CD14-positive monocyte (primary cell): ENCODE results near the gene CSTB. TPM values are rescaled to one million over a fixed set of nuclear protein-coding genes. Genes with fewer than 3 reads are reported as not detected.
A peak's percentile ranks its signal among the peaks of the same experiment; 100 is the strongest.

Experiments
- DNase-seq, 3 donors: peaks; one replicate each; pipeline ENCODE4 v3.0.0-alpha.2; 2011 to 2022
- H2AFZ ChIP-seq: 2 replicates; pipeline ENCODE4 v1.6.0; 2012; ENCODE audit warnings: mild to moderate bottlenecking, low read depth, low read length, inconsistent platforms; ENCODE audit not compliant: insufficient read depth, poor library complexity, severe bottlenecking
- H3K27ac ChIP-seq, 2 donors: 1 replicate in 1 of 2; 2 replicates in 1 of 2; pipeline ENCODE4 v1.5.1; 2012 to 2013; ENCODE audit warnings: low read length in 2 of 2, control low read depth in 1 of 2, inconsistent platforms in 1 of 2, low read depth in 1 of 2, mild to moderate bottlenecking in 1 of 2
- H3K27me3 ChIP-seq, 2 donors: one replicate each; pipeline versions ENCODE4 v1.6.0 to v1.6.1; 2011 to 2013; ENCODE audit warnings: low read length in 2 of 2; ENCODE audit not compliant: control insufficient read depth in 2 of 2, insufficient read depth in 2 of 2
- H3K36me3 ChIP-seq, 2 donors: replicated peaks in 1 of 2; 1 replicate in 1 of 2; 2 replicates in 1 of 2; pipeline versions ENCODE4 v1.5.1 to v1.6.1; 2012 to 2013; ENCODE audit warnings: low read length in 2 of 2, control low read depth in 1 of 2, inconsistent platforms in 1 of 2, mild to moderate bottlenecking in 1 of 2; ENCODE audit not compliant: insufficient read depth in 2 of 2, control insufficient read depth in 1 of 2
- H3K4me1 ChIP-seq, 2 donors: 1 replicate in 1 of 2; 2 replicates in 1 of 2; pipeline versions ENCODE4 v1.5.1 to v1.6.1; 2012 to 2013; ENCODE audit warnings: low read length in 2 of 2, control low read depth in 1 of 2, inconsistent platforms in 1 of 2, mild to moderate bottlenecking in 1 of 2, moderate library complexity in 1 of 2; ENCODE audit not compliant: insufficient read depth in 2 of 2, control insufficient read depth in 1 of 2
- H3K4me2 ChIP-seq: replicated peaks from 2 replicates; pipeline ENCODE3; 2012; ENCODE audit warnings: low read length, moderate library complexity, mild to moderate bottlenecking; ENCODE audit not compliant: poor library complexity, severe bottlenecking; ENCODE audit errors: extremely low read depth
- H3K4me3 ChIP-seq, 3 experiments: fragments of 200-600 bp in 1 of 3; sonication (generic) in 1 of 3; replicated peaks in 1 of 3; 1 replicate in 2 of 3; 2 replicates in 1 of 3; pipeline ENCODE4 v1.5.1; 2011 to 2013; ENCODE audit warnings: low read length in 3 of 3, mild to moderate bottlenecking in 3 of 3, control low read depth in 2 of 3, low read depth in 2 of 3, inconsistent platforms in 1 of 3, moderate library complexity in 1 of 3
- H3K79me2 ChIP-seq: 2 replicates; pipeline ENCODE4 v1.6.0; 2012; ENCODE audit warnings: mild to moderate bottlenecking, control low read depth, inconsistent platforms, low read length, moderate library complexity; ENCODE audit not compliant: insufficient read depth
- H3K9ac ChIP-seq: 2 replicates; pipeline ENCODE4 v1.6.0; 2017; ENCODE audit warnings: low read length, mild to moderate bottlenecking; ENCODE audit not compliant: insufficient read depth, poor library complexity, severe bottlenecking
- H3K9me3 ChIP-seq, 2 donors: replicated peaks in 1 of 2; 1 replicate in 1 of 2; 2 replicates in 1 of 2; pipeline versions ENCODE4 v1.5.1 to v1.6.1; 2012 to 2013; ENCODE audit warnings: low read length in 2 of 2, control low read depth in 1 of 2; ENCODE audit not compliant: control insufficient read depth in 1 of 2, insufficient read depth in 1 of 2
- H4K20me1 ChIP-seq: 2 replicates; pipeline ENCODE4 v1.6.0; 2012; ENCODE audit warnings: mild to moderate bottlenecking, low read length, control low read depth, moderate library complexity; ENCODE audit not compliant: insufficient read depth
- H3K27ac Mint-ChIP-seq, 7 donors: one replicate each; pipeline ENCODE4 v1.8.0; 2020; ENCODE audit warnings: mild to moderate bottlenecking in 7 of 7, mixed read lengths in 7 of 7, moderate library complexity in 6 of 7, inconsistent platforms in 2 of 7
- H3K27me3 Mint-ChIP-seq, 3 donors: one replicate each; pipeline ENCODE4 v1.8.0; 2021 to 2022; ENCODE audit warnings: low read depth in 3 of 3, mild to moderate bottlenecking in 3 of 3, mixed read lengths in 3 of 3, moderate library complexity in 3 of 3, inconsistent platforms in 1 of 3
- H3K36me3 Mint-ChIP-seq, 2 donors: one replicate each; pipeline ENCODE4 v1.8.0; 2020; ENCODE audit warnings: mixed read lengths in 2 of 2, inconsistent platforms in 1 of 2, mild to moderate bottlenecking in 1 of 2
- H3K4me1 Mint-ChIP-seq: one replicate; pipeline ENCODE4 v1.8.0; 2020; ENCODE audit warnings: mild to moderate bottlenecking, mixed read lengths
- H3K4me3 Mint-ChIP-seq, 2 donors: one replicate each; pipeline ENCODE4 v1.8.0; 2020; ENCODE audit warnings: mild to moderate bottlenecking in 2 of 2, mixed read lengths in 2 of 2, moderate library complexity in 1 of 2
- H3K9me3 Mint-ChIP-seq, 7 donors: one replicate each; pipeline ENCODE4 v1.8.0; 2020 to 2022; ENCODE audit warnings: mixed read lengths in 7 of 7, mild to moderate bottlenecking in 6 of 7, moderate library complexity in 6 of 7, inconsistent platforms in 2 of 7
- WGBS: methylation state at CpG from one replicate; pipeline ENCODE4 v1.1.5; 2013; ENCODE audit warnings: missing lambda C conversion rate; ENCODE audit not compliant: insufficient coverage; 5-methylcytosine and 5-hydroxymethylcytosine counted together
- intact Hi-C, 2 donors: fragments of 100-400 bp; cut with micrococcal nuclease; formaldehyde crosslinking; loops; one replicate each; pipeline versions ENCODE4 v1.15.0 to v1.15.1; 2023
- polyA plus RNA-seq, 3 donors: library from polyadenylated mRNA; depleted of rRNA in 1 of 3; unstranded in 2 of 3; stranded (reverse) in 1 of 3; fragments of 300-500 nt in 2 of 3; fragments of >200 nt in 1 of 3; fragmentation: Illumina TruSeq in 2 of 3; gene quantifications; 1 replicate in 2 of 3; 2 replicates in 1 of 3; pipeline ENCODE4 v1.2.3, GENCODE V29; 2012 to 2021
- TF ChIP-seq, protein P1 (sequence below): fragments of 200-600 bp; IDR thresholded peaks from one replicate; pipeline ENCODE4 v1.8.0; 2022; ENCODE audit warnings: antibody characterized with exemption, mild to moderate bottlenecking

The CSTB gene
- polyA plus RNA-seq, 3 donors: 73.7 to 120 (median 115) TPM

- H3K4me1 ChIP-seq: peaks cover 35 to 50% of the 10 kb centered on the region in 2 donors
- H3K27me3 Mint-ChIP-seq: no peaks in the 10 kb centered on the region
- no peak overlapping the region for H3K4me3 ChIP-seq
Observed at GRCh38 chr21:43731891-43732711, 44.0 kb downstream of the CSTB start.

GRCh38 chr21:43731476-43731875 lies 44.6 kb downstream of the CSTB start:
- H3K79me2 ChIP-seq: peaks cover 99% of the 10 kb centered on the region
- H3K4me1 Mint-ChIP-seq: peaks cover 58% of the 10 kb centered on the region

More at GRCh38 chr21:43731891-43732711, 44.0 kb downstream of the CSTB start:
- Mint-ChIP-seq H3K36me3 (peaks cover 35 to 70% of the 10 kb centered on the region in 2 donors), H3K27ac (peak overlapping the region in 4 of 7 donors; percentile 38 to 88 (median 70)), H3K4me1 (peaks cover 52% of the 10 kb centered on the region), H3K9me3 (peaks cover 0 to 3% (median 0%) of the 10 kb centered on the region in 7 donors), H3K4me3 (no peak overlapping the region)
- intact Hi-C loops: loop anchor here in 1 of 2 donors (10.0 kb wide), 1 partner anchor 57 kb away; no protein-coding TSS in a partner anchor
- Histone ChIP-seq H3K36me3 (peaks cover 36 to 55% of the 10 kb centered on the region in 2 donors), H3K27ac (no peak overlapping the region), H3K27me3 (no peaks in the 10 kb centered on the region), H3K9me3 (no peaks in the 10 kb centered on the region), H3K4me2 (no peak overlapping the region), H3K79me2 (peaks cover 99% of the 10 kb centered on the region), H2AFZ (no peak overlapping the region), H4K20me1 (peaks cover 100% of the 10 kb centered on the region), H3K9ac (no peak overlapping the region)
- TF ChIP-seq, protein P1, sequence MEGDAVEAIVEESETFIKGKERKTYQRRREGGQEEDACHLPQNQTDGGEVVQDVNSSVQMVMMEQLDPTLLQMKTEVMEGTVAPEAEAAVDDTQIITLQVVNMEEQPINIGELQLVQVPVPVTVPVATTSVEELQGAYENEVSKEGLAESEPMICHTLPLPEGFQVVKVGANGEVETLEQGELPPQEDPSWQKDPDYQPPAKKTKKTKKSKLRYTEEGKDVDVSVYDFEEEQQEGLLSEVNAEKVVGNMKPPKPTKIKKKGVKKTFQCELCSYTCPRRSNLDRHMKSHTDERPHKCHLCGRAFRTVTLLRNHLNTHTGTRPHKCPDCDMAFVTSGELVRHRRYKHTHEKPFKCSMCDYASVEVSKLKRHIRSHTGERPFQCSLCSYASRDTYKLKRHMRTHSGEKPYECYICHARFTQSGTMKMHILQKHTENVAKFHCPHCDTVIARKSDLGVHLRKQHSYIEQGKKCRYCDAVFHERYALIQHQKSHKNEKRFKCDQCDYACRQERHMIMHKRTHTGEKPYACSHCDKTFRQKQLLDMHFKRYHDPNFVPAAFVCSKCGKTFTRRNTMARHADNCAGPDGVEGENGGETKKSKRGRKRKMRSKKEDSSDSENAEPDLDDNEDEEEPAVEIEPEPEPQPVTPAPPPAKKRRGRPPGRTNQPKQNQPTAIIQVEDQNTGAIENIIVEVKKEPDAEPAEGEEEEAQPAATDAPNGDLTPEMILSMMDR: no peak
- WGBS: 98% methylated on average over 13 of the region's 23 CpGs
- no peak for DNase-seq

More at GRCh38 chr21:43731476-43731875, 44.6 kb downstream of the CSTB start:
- H3K9me3 Mint-ChIP-seq: peaks cover 0 to 2% (median 0%) of the 10 kb centered on the region in 7 donors
- H3K9me3 ChIP-seq: no peaks in the 10 kb centered on the region
- H3K4me1 ChIP-seq: peaks cover 41 to 56% of the 10 kb centered on the region in 2 donors
- H2AFZ ChIP-seq: no peak overlapping the region
- H3K4me2 ChIP-seq: no peak overlapping the region
- H3K36me3 Mint-ChIP-seq: peaks cover 32 to 64% of the 10 kb centered on the region in 2 donors
- WGBS: 95% methylated on average over 5 of the region's 6 CpGs
- no peak overlapping the region for H3K9ac ChIP-seq
- no peak overlapping the region for H3K4me3 ChIP-seq
- no peak for DNase-seq
- H3K27ac ChIP-seq: no peak overlapping the region
- peaks cover 0 to 2% (median 0%) of the 10 kb centered on the region in 3 donors for H3K27me3 Mint-ChIP-seq
- H3K36me3 ChIP-seq: peaks cover 31 to 49% of the 10 kb centered on the region in 2 donors
- H3K27me3 ChIP-seq: no peaks in the 10 kb centered on the region
- TF ChIP-seq, protein P1: no peak
- intact Hi-C loops: loop anchor here in 1 of 2 donors (10.0 kb wide), 1 partner anchor 57 kb away; no protein-coding TSS in a partner anchor
- peaks cover 100% of the 10 kb centered on the region for H4K20me1 ChIP-seq
- H3K27ac Mint-ChIP-seq: peak overlapping the region in 4 of 7 donors; percentile 38 to 88 (median 66)
- no peak overlapping the region for H3K4me3 Mint-ChIP-seq
